Measurements from ENCODE around the gene DYNLL1.
"Not testable (repeated sequence)": the region's sequence is repeated elsewhere in the genome, so short reads cannot be mapped to it uniquely, and the experiment has no call there.

Gene DYNLL1

GRCh38 chr12:120515496-120515895 is 19.6 kb downstream of the DYNLL1 start:
- DNase-seq (ENCODE audit: low read depth in 2 of 2): no peak

- DNase-seq (ENCODE audit: low read depth in 2 of 2): not testable (repeated sequence)
These were observed 23.4 kb downstream of the DYNLL1 start for GRCh38 chr12:120519324-120519723.

GRCh38 chr12:120522568-120522967 is 26.7 kb downstream of the DYNLL1 start:
- no peak for DNase-seq (ENCODE audit: low read depth in 2 of 2)

GRCh38 chr12:120528861-120529525 is 33.1 kb downstream of the DYNLL1 start, which contains the start of gene COQ5:
Gene COQ5, minus strand, starts transcription at chr12:120529158. Its CDS starts 17 bp downstream, at chr12:120529141.
- peak; percentile 67 to 75 for DNase-seq (ENCODE audit: low read depth in 2 of 2)

- DNase-seq (ENCODE audit: low read depth in 2 of 2): no peak
These were observed 33.9 kb downstream of the DYNLL1 start for GRCh38 chr12:120529641-120530417.

GRCh38 chr12:120530418-120530761 is 34.5 kb downstream of the DYNLL1 start:
- DNase-seq (ENCODE audit: low read depth in 2 of 2): not testable (repeated sequence)

GRCh38 chr12:120532701-120533238 is 36.9 kb downstream of the DYNLL1 start:
- DNase-seq (ENCODE audit: low read depth in 2 of 2): no peak

GRCh38 chr12:120534203-120534702 is 38.3 kb downstream of the DYNLL1 start, which contains the start of gene RNF10:
Gene RNF10, plus strand, starts transcription at chr12:120534356. Its CDS starts 456 bp downstream, at chr12:120534812.
- peak; percentile 82 to 85 for DNase-seq (ENCODE audit: low read depth in 2 of 2)

- no peak for DNase-seq (ENCODE audit: low read depth in 2 of 2)
These were observed 39.1 kb downstream of the DYNLL1 start for GRCh38 chr12:120534703-120535655.

GRCh38 chr12:120536064-120536791 is 40.3 kb downstream of the DYNLL1 start:
- no peak for DNase-seq (ENCODE audit: low read depth in 2 of 2)

GRCh38 chr12:120537856-120538220 is 41.9 kb downstream of the DYNLL1 start:
- DNase-seq (ENCODE audit: low read depth in 2 of 2): no peak

- no peak for DNase-seq (ENCODE audit: low read depth in 2 of 2)
These were observed 42.6 kb downstream of the DYNLL1 start for GRCh38 chr12:120538281-120539156.

GRCh38 chr12:120539303-120539702 is 43.4 kb downstream of the DYNLL1 start:
- DNase-seq (ENCODE audit: low read depth in 2 of 2): no peak

- no peak for DNase-seq (ENCODE audit: low read depth in 2 of 2)
These were observed 44.5 kb downstream of the DYNLL1 start for GRCh38 chr12:120540445-120540844.

GRCh38 chr12:120542166-120542565 is 46.3 kb downstream of the DYNLL1 start:
- no peak for DNase-seq (ENCODE audit: low read depth in 2 of 2)

GRCh38 chr12:120544691-120545090 is 48.8 kb downstream of the DYNLL1 start:
- DNase-seq (ENCODE audit: low read depth in 2 of 2): no peak

- DNase-seq (ENCODE audit: low read depth in 2 of 2): no peak
These were observed 50.1 kb downstream of the DYNLL1 start for GRCh38 chr12:120546050-120546386.

Data from fibroblast of skin of left quadriceps (primary cell).